8988T (cell line): ENCODE measurements around the gene DBF4B.
"Not testable (repeated sequence)": the region's sequence is repeated elsewhere in the genome, so short reads cannot be mapped to it uniquely, and the experiment has no call there.

ENCODE experiments used
- DNase-seq: peaks from one replicate; pipeline ENCODE4 v3.0.0; 2011

The DBF4B gene

GRCh38 chr17:44736551-44737240 lies 28.2 kb downstream of the DBF4B start:
- no peak for DNase-seq

DNA sequence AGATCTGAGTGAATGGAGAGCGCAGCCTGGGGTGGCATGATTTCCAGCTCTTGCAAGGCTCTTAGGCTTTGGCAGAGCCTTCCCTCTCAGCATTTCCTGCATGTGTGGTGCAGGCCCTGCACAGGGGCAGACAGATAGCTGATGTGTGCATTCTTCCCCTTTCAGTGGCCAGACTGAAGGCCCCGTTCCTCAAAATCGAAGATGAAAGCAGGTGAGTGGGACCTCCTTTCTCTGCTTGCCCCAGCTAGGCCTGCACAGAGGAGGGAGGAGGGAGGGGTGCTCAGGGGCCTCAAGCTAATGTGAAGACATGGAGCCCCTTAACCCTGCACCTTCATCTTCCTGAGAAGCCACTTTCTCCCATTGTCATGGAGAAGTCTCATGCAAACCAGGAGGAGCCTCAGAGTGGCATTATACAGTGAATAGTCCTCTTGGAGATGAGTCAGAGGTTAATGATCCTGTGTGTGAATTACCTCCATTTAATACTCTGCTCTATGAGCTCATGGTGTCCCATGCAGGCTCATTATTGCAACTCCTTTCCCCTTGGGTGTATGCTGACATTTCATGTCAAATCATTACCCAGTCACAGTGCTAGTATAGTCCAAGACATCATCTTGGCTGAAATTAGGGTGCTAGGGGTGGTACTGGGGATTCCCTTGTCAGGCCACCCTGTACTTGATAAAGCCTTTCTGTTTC lies 29.9 kb downstream of the DBF4B start:
- no peak for DNase-seq

DNA sequence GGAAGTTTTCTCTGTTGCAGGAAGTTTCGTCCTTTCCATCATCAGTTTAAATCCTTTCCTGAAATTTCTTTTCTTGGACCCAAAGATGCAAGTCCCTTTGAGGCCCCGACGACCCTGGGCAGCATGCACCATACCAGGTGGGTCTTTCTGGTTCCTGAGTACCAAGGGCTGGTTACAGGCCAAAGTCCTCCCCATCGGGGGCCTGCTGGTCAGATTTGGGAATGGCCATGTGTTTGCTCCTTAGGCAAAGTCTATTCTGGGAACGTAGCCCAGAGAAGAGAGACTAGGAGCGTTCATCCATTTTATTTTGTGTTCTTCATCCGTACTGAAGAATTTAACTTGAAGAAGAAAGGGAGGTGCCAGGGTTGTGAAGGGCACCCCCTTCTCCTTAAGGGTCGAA lies 32.9 kb downstream of the DBF4B start:
- no peak for DNase-seq

- no peak for DNase-seq
These were observed 36.8 kb downstream of the DBF4B start for GRCh38 chr17:44745301-44745700.

DNA sequence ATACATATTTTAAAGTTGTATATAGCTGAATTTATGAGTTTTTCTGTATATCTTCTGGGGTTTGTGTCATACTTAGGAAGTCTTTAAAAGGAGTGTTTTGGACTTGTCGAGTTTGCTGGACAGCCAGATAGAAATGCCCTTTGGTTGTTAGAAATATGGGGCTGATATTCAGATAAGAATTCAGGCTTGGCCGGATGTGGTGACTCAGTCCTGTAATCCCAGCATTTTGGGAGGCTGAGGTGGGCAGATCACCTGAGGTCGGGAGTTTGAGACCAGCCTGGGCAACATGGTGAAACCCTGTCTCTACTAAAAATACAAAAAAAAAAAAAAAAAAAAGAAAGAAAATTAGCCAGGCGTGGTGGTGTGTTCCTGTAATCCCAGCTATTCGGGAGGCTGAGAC lies 37.3 kb downstream of the DBF4B start:
- DNase-seq, result not testable (repeated sequence)

- DNase-seq, result no peak
These were observed 39.1 kb downstream of the DBF4B start for GRCh38 chr17:44747566-44747965.

- DNase-seq, result no peak
These were observed 40.9 kb downstream of the DBF4B start for GRCh38 chr17:44749076-44749979.

- DNase-seq, result no peak
These were observed 41.5 kb downstream of the DBF4B start for GRCh38 chr17:44749980-44750318.

DNA sequence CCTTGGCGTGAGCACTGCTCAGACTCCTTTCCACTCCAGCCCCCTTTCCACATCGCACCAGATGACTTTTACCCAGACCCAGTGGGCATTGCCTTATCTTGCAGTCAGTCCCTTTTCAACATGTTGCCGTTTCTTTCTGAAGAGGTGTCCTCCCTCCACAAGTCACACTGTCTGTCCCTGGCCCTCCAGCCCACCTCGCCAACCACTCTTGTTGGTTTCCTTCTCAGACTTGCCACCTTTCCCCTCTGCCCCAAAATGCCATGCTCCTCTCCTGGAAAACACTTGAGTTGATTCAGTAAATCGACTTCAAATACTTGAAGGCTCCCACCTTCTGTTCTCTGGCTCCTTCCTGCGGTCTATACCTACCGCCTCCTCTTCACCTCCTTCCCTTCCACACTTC lies 42.9 kb downstream of the DBF4B start:
- no peak for DNase-seq

GRCh38 chr17:44751806-44752205 lies 43.3 kb downstream of the DBF4B start:
- DNase-seq, result no peak

- no peak for DNase-seq
These were observed 44.7 kb downstream of the DBF4B start for GRCh38 chr17:44752953-44753861.

- DNase-seq, result no peak
These were observed 45.8 kb downstream of the DBF4B start for GRCh38 chr17:44754276-44754675.

- not testable (repeated sequence) for DNase-seq
These were observed 46.7 kb downstream of the DBF4B start for GRCh38 chr17:44755180-44755579.

DNA sequence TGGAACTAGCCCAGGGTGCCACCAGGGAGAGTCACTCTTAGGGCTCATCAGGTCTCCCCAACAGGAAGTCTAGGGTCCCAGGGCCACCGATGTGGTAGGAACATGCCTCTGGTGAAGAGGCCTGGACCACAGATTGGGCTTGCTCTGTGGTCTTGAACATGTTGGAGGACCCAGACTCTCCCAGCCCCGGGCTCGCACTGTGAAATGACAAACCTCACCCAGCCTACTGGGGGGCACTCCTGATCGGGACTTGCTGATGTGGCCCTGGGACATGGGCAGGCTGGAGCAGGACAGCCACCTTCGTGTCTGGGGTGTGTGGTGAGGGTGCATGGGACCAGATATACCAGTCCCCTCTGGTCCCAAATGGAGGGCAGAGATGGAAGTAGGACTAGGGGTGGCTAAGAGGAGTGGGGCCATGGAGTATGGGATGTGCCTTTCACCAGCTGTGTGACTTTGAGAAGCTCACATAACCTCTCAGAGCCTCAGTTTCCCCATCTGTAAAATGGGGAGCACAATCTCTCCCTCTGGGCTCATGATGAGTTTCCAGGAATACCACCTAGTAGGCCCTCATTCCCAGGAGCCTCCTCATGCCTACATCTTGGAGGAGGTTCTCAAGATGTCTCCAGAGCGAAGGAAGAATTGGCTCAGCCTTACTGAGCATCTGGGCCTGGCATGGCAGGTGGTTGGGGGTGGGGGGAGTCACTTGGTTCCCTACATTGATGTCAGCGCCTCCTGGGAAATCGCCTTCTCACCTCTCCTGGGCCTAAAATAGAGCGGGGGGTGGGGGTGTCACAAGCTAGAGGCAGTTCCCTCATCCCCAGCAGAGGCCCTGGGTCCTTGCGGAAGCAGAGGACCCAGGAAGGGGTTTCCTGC lies 48.8 kb downstream of the DBF4B start:
- no peak for DNase-seq

GRCh38 chr17:44757918-44758413 lies 49.5 kb downstream of the DBF4B start:
- DNase-seq, result no peak

- DNase-seq, result peak; percentile 68
These were observed 50.1 kb downstream of the DBF4B start, which contains the start of gene ADAM11 for GRCh38 chr17:44758414-44759085. ADAM11 (plus strand) TSS chr17:44758988; CDS start chr17:44759200, 212 bp downstream.

DNA sequence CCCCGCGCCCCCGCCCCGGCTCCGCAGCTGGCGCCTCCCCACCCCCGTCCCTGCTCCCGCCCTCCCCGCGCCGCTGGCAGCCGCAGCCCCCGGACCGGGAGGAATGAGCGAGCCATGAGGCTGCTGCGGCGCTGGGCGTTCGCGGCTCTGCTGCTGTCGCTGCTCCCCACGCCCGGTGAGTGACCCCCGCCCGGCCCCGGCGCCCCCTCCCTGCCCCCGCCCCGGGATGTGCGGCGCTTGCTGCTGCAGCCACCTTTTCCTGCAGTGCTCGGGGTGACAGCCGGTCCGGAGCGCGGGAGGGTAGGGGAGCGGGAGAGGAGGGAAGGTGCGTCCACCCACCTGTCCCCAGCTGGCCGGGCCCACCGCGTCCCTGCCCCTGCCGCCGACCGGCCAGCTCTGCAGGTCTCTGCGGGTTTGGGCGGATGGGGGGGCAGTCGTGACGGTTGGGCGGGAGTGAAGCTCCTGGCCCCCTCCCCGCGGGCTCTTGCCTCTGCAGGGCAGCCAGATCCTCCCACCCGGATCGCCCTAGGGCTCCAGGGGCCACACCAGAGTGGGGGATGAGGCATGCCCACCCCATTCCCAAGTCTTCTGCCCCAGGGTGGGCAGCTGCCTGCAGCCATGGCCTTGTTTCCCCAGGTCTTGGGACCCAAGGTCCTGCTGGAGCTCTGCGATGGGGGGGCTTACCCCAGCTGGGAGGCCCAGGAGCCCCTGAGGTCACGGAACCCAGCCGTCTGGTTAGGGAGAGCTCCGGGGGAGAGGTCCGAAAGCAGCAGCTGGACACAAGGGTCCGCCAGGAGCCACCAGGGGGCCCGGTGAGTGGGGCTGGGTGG lies 50.8 kb downstream of the DBF4B start:
- DNase-seq, result peak; percentile 61

GRCh38 chr17:44759916-44760243 lies 51.4 kb downstream of the DBF4B start:
- DNase-seq, result no peak

DNA sequence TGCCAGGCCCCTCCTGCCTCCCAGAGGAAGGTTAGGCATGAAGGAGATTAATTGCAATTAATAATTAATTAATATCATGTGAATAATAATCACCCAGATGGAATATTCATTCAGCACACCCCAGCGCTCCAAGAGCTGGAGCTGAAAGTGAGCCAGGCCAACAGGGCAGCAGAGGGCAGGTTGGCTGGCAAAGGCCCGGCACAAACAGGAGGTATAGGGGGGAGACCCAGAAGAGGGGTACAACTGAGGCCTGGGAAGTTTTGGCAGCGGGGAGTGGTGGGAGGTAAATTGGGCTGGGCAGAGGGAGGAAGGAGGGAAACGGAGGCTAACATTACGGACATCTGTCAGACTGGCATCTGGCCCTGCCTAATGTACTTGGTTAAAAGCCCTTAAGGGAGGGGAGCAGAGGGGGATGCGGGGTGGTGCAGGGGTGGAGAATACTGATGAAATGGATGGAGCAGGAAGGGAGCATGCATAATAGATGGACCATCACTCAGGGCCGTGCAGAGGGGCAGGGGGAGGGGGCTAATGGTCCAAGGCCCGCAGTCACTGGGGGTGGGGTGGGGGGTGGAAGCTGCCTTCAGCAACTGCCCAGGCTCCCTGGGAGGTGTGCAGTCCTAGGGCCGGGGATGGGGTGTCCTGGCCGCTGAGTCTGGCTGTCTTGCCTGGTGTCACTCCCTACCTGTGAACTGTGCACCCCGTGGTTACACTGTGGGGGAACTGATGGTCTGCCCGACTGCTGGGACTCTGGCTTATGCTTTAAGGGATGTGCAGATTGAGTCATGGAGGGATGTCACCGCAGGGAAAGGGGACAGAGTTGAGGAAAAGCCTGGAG lies 52.2 kb downstream of the DBF4B start:
- DNase-seq, result no peak
